K562 (cell line): ENCODE measurements around the gene LIPI.
"Not testable (repeated sequence)": the region's sequence is repeated elsewhere in the genome, so short reads cannot be mapped to it uniquely, and the experiment has no call there.

Source experiments
- CTBP1 ChIP-seq: fragments of 450-650 bp; IDR thresholded peaks from 2 replicates; pipeline ENCODE4 v1.6.1; 2016; ENCODE audit warnings: borderline replicate concordance
- GTF2E2 ChIP-seq: fragments of 200-800 bp; sonication (Bioruptor generic); IDR thresholded peaks from 2 replicates; pipeline ENCODE4 v1.6.1; 2016; ENCODE audit warnings: missing genetic modification characterization, missing compliant biosample characterization
- POLR2A ChIP-seq: fragments of 450-650 bp; conservative IDR thresholded peaks from 2 replicates; pipeline ENCODE4 v1.6.1; 2016
- ZBTB8A ChIP-seq: fragments of 450-650 bp; IDR thresholded peaks from 2 replicates; pipeline ENCODE4 v1.6.1; 2018; ENCODE audit warnings: mild to moderate bottlenecking, moderate library complexity; ENCODE audit not compliant: partially characterized antibody
- ZNF436 ChIP-seq: fragments of 250-450, 450-650 bp; sonication (Bioruptor Pico); formaldehyde crosslinking; IDR thresholded peaks from 2 replicates; pipeline ENCODE4 v1.7.0; 2020; ENCODE audit warnings: mild to moderate bottlenecking
- TF ChIP-seq, protein P1 (sequence below): fragments of 250-450 bp; sonication (Bioruptor Pico); IDR thresholded peaks from 2 replicates; pipeline ENCODE4 v1.5.0; 2021
- TF ChIP-seq, protein P2 (sequence below): IDR thresholded peaks from 3 replicates; pipeline ENCODE4 v1.6.1; 2011; ENCODE audit warnings: borderline replicate concordance, mild to moderate bottlenecking, moderate library complexity; ENCODE audit not compliant: insufficient read length; ENCODE audit errors: extremely low read depth

DNA sequence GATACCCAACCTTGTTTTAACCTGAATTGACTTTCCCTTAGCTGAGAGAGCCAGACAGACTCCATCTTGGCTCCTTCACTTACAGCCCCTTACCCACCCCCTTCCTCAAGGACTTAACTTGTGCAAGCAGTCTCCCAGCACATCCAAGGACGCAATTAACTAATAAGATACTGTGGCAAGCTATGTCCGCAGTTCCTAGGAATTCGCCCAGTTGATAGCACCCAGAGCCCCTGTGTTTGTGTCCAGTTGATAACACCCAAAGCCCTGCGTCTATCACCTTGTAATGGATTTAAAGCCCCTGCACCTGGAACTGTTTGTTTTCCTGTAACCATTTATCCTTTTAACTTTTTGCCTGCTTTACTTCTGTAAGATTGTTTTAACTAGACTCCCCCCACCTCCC, 106.2 kb downstream of the LIPI start:
- not testable (repeated sequence) for TF ChIP-seq POLR2A, CTBP1, GTF2E2, ZNF436, ZBTB8A
- TF ChIP-seq, protein P1, sequence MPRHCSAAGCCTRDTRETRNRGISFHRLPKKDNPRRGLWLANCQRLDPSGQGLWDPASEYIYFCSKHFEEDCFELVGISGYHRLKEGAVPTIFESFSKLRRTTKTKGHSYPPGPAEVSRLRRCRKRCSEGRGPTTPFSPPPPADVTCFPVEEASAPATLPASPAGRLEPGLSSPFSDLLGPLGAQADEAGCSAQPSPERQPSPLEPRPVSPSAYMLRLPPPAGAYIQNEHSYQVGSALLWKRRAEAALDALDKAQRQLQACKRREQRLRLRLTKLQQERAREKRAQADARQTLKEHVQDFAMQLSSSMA, result not testable (repeated sequence)
- TF ChIP-seq, protein P2, sequence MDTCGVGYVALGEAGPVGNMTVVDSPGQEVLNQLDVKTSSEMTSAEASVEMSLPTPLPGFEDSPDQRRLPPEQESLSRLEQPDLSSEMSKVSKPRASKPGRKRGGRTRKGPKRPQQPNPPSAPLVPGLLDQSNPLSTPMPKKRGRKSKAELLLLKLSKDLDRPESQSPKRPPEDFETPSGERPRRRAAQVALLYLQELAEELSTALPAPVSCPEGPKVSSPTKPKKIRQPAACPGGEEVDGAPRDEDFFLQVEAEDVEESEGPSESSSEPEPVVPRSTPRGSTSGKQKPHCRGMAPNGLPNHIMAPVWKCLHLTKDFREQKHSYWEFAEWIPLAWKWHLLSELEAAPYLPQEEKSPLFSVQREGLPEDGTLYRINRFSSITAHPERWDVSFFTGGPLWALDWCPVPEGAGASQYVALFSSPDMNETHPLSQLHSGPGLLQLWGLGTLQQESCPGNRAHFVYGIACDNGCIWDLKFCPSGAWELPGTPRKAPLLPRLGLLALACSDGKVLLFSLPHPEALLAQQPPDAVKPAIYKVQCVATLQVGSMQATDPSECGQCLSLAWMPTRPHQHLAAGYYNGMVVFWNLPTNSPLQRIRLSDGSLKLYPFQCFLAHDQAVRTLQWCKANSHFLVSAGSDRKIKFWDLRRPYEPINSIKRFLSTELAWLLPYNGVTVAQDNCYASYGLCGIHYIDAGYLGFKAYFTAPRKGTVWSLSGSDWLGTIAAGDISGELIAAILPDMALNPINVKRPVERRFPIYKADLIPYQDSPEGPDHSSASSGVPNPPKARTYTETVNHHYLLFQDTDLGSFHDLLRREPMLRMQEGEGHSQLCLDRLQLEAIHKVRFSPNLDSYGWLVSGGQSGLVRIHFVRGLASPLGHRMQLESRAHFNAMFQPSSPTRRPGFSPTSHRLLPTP, result not testable (repeated sequence)
